HepG2 (cell line): ENCODE measurements around the gene AIF1. TPM values are rescaled to one million over a fixed set of nuclear protein-coding genes. Genes with fewer than 3 reads are reported as not detected.

Experiments
- ARNTL ChIP-seq: sonication (generic); formaldehyde crosslinking; IDR thresholded peaks from 2 replicates; pipeline ENCODE4 v1.4.0; 2020; ENCODE audit warnings: mild to moderate bottlenecking, missing genetic modification reagents
- ATF6 ChIP-seq: sonication (generic); formaldehyde crosslinking; conservative IDR thresholded peaks from 2 replicates; pipeline ENCODE4 v1.4.0; 2020; ENCODE audit warnings: missing genetic modification reagents
- ATRX ChIP-seq: sonication (generic); formaldehyde crosslinking; IDR thresholded peaks from 2 replicates; pipeline ENCODE4 v1.4.0; 2020; ENCODE audit warnings: missing genetic modification reagents, borderline replicate concordance
- CCDC6 ChIP-seq: sonication (generic); formaldehyde crosslinking; IDR thresholded peaks from 2 replicates; pipeline ENCODE4 v1.8.1; 2022; ENCODE audit warnings: mild to moderate bottlenecking, missing genetic modification reagents, moderate library complexity
- EED ChIP-seq: sonication (generic); formaldehyde crosslinking; IDR thresholded peaks from 2 replicates; pipeline ENCODE4 v1.5.0; 2020; ENCODE audit warnings: mild to moderate bottlenecking, missing genetic modification reagents
- EHMT2 ChIP-seq: fragments of 200-600 bp; sonication (generic); IDR thresholded peaks from 2 replicates; pipeline ENCODE4 v1.7.0; 2017; ENCODE audit warnings: antibody characterized with exemption, low read depth, low read length, borderline replicate concordance
- HMGXB3 ChIP-seq: sonication (generic); formaldehyde crosslinking; IDR thresholded peaks from 2 replicates; pipeline ENCODE4 v1.4.0; 2020; ENCODE audit warnings: missing genetic modification reagents, borderline replicate concordance
- HNRNPUL1 ChIP-seq: fragments of 200-400 bp; formaldehyde crosslinking; IDR thresholded peaks from 2 replicates; pipeline ENCODE4 v1.6.1; 2017; ENCODE audit warnings: low read depth, mild to moderate bottlenecking, low read length, moderate library complexity
- KLF11 ChIP-seq: IDR thresholded peaks from 2 replicates; pipeline ENCODE4 v1.6.1; 2016; ENCODE audit warnings: missing compliant biosample characterization
- LCORL ChIP-seq, 2 experiments: fragments of 450-650 bp in 1 of 2; sonication (generic) in 1 of 2; formaldehyde crosslinking in 1 of 2; IDR thresholded peaks; 2 replicates each; pipeline versions ENCODE4 v1.5.0 to v1.6.1; 2017 to 2020; ENCODE audit warnings: antibody characterized with exemption in 1 of 2, missing genetic modification reagents in 1 of 2
- NR3C1 ChIP-seq: sonication (generic); formaldehyde crosslinking; IDR thresholded peaks from 2 replicates; pipeline ENCODE4 v1.4.0; 2020; ENCODE audit warnings: missing genetic modification reagents
- PRDM4 ChIP-seq: sonication (generic); formaldehyde crosslinking; IDR thresholded peaks from 2 replicates; pipeline ENCODE4 v1.9.0; 2021; ENCODE audit warnings: missing genetic modification reagents, borderline replicate concordance
- PRMT3 ChIP-seq: sonication (generic); formaldehyde crosslinking; IDR thresholded peaks from 2 replicates; pipeline ENCODE4 v1.8.1; 2022; ENCODE audit warnings: low read depth, mild to moderate bottlenecking, moderate library complexity, missing genetic modification reagents, borderline replicate concordance
- RAD21 ChIP-seq: fragments of 450-650 bp; formaldehyde crosslinking; IDR thresholded peaks from 2 replicates; pipeline ENCODE4 v1.5.0; 2020; ENCODE audit warnings: mild to moderate bottlenecking
- SMAD9 ChIP-seq: sonication (generic); formaldehyde crosslinking; IDR thresholded peaks from 2 replicates; pipeline ENCODE4 v1.5.1; 2020; ENCODE audit warnings: mild to moderate bottlenecking, missing genetic modification reagents
- SRY ChIP-seq: sonication (generic); formaldehyde crosslinking; IDR thresholded peaks from 2 replicates; pipeline ENCODE4 v1.8.0; 2022; ENCODE audit warnings: mild to moderate bottlenecking, missing genetic modification reagents
- THAP11 ChIP-seq: IDR thresholded peaks from 2 replicates; pipeline ENCODE4 v1.6.1; 2016; ENCODE audit warnings: missing biosample characterization, missing genetic modification reagents
- ZIK1 ChIP-seq: sonication (generic); formaldehyde crosslinking; IDR thresholded peaks from 2 replicates; pipeline ENCODE4 v1.5.0; 2020; ENCODE audit warnings: mild to moderate bottlenecking, low read depth, missing genetic modification reagents, borderline replicate concordance
- ZNF101 ChIP-seq: sonication (generic); formaldehyde crosslinking; IDR thresholded peaks from 2 replicates; pipeline ENCODE4 v1.4.0; 2020; ENCODE audit warnings: mild to moderate bottlenecking, low read depth, missing genetic modification reagents, borderline replicate concordance
- ZNF234 ChIP-seq: sonication (generic); formaldehyde crosslinking; conservative IDR thresholded peaks from 2 replicates; pipeline ENCODE4 v1.5.1; 2020; ENCODE audit warnings: mild to moderate bottlenecking, missing genetic modification reagents
- polyA plus RNA-seq, 8 experiments: library from polyadenylated mRNA; depleted of rRNA in 3 of 8; stranded (reverse) in 7 of 8; unstranded in 1 of 8; fragments of >200 nt; fragmentation: Illumina TruSeq in 4 of 8; extraction: Trizol in 4 of 8; gene quantifications; 2 replicates each; pipeline versions ENCODE4 v1.2.1 to v1.2.3, GENCODE V29; 2011 to 2016; ENCODE audit warnings: low read depth in 4 of 8, missing spikeins in 1 of 8, mixed read lengths in 1 of 8; ENCODE audit not compliant: insufficient read depth in 1 of 8
- total RNA-seq, 5 experiments: library from RNA; depleted of rRNA; stranded (reverse); fragments of >200 nt; fragmentation: Illumina TruSeq; extraction: Trizol; gene quantifications; 2 replicates each; pipeline ENCODE4 v1.2.3, GENCODE V29; 2016; ENCODE audit warnings: low read depth in 1 of 5

AIF1 gene
- total and polyA plus RNA-seq, 2 of the 13 experiments (the other 11 are each of a cell fraction or from before 2014, with no cell fraction given) = 1.5 TPM; not detected in 1

GRCh38 chr6:31580807-31581433 is 34.1 kb upstream of the AIF1 start (continued):
- 0 out of 2 replicates have a peak, but pooled peaks have one; percentile 18 for TF ChIP-seq KLF11
- no peak for TF ChIP-seq LCORL (IDR thresholded peaks at IDR 0.05)
- peak; percentile 87 for TF ChIP-seq LCORL (CRISPR knock-in tag; IDR thresholded peaks at IDR 0.05)
- no peak for TF ChIP-seq HNRNPUL1
- TF ChIP-seq CCDC6 = no peak; the same call in 1 of the 2 replicates
- 0 out of 2 replicates have a peak, but pooled peaks have one; percentile 33 for TF ChIP-seq PRMT3 (CRISPR knock-in tag)
- peak; percentile 90 for TF ChIP-seq RAD21 (CRISPR knock-in tag)
- TF ChIP-seq NR3C1 = no peak
- TF ChIP-seq ZNF234 (CRISPR knock-in tag) = no peak
- TF ChIP-seq EHMT2 = no peak
- peak; percentile 73 for TF ChIP-seq THAP11 (CRISPR knock-in tag)
- no peak for TF ChIP-seq EED (CRISPR knock-in tag)
- TF ChIP-seq ATRX (CRISPR knock-in tag) = no peak
- TF ChIP-seq ATF6 = no peak
- peak; percentile 56; the same call in 1 of the 2 replicates for TF ChIP-seq SRY (CRISPR knock-in tag)
- no peak for TF ChIP-seq HMGXB3 (CRISPR knock-in tag)
- 0 out of 2 replicates have a peak, but pooled peaks have one; percentile 29 for TF ChIP-seq PRDM4 (CRISPR knock-in tag)
- TF ChIP-seq ZNF101 (CRISPR knock-in tag) = no peak
- TF ChIP-seq ZIK1 (CRISPR knock-in tag) = peak; percentile 73; the same call in 1 of the 2 replicates
- no peak; the same call in 1 of the 2 replicates for TF ChIP-seq SMAD9
- peak; percentile 51; the same call in 1 of the 2 replicates for TF ChIP-seq ARNTL (CRISPR knock-in tag)
